ENCODE data around the gene ZBTB33. TPM values are rescaled to one million over a fixed set of nuclear protein-coding genes. Genes with fewer than 3 reads are reported as not detected.

The ZBTB33 gene
- total RNA-seq, 2 donors from 2014 or later = 19.0 to 19.2 TPM

DNA sequence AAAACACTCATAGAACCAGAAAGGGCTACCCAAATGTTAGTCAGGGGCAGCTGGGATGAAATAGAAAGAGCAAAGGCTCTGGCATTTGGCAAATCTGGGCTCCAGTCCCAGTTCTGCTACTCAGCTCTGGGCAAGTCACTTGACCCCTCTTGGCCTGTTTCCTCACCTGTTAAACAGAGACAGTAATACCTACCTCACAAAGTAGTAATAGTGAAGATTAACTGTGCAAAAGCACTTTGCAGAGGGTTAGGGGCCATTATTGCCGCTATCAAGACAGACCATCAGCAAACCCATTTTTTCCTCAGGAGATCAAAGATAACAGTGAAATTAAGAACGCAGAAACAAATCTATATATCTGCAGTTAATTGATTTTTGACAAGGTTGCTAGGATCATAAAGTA lies 20.6 kb downstream of the ZBTB33 start:
- DNase-seq = no peak
- Histone ChIP-seq H3K4me3 (ENCODE audit: low read length) (no peak overlapping the region), H3K9me3 (ENCODE audit: control insufficient read depth, low read length) (no peaks in the 10 kb centered on the region), H3K4me1 (ENCODE audit: control insufficient read depth, insufficient read depth, low read length) (no peaks in the 10 kb centered on the region), H3K36me3 (ENCODE audit: control insufficient read depth, insufficient read depth, low read length) (no peaks in the 10 kb centered on the region), H3K27ac (ENCODE audit: low read depth, low read length) (no peak overlapping the region), H3K9ac (ENCODE audit: extremely low read depth, low read length, poor library complexity, severe bottlenecking) (no peak overlapping the region), H3K27me3 (ENCODE audit: control insufficient read depth, insufficient read depth, low read length, poor library complexity, severe bottlenecking) (no peaks in the 10 kb centered on the region)
- WGBS, 2 experiments (ENCODE audit: insufficient coverage in 1 of 2, insufficient read length in 1 of 2) = 86% methylated on average over 2 of the region's 2 CpGs; no CpG with 5 or more reads in 1 of the 2 experiments
- H3K4me3 Mint-ChIP-seq = no peak overlapping the region
- H3K36me3 Mint-ChIP-seq (ENCODE audit: low read depth) = no peaks in the 10 kb centered on the region
- H3K9me3 Mint-ChIP-seq = peaks cover 54% of the 10 kb centered on the region
- H3K27me3 Mint-ChIP-seq (ENCODE audit: insufficient read depth) = peaks cover 3% of the 10 kb centered on the region
- peaks cover 16% of the 10 kb centered on the region for H3K4me1 Mint-ChIP-seq
- H3K27ac Mint-ChIP-seq = no peak overlapping the region
- TF ChIP-seq, protein P1, sequence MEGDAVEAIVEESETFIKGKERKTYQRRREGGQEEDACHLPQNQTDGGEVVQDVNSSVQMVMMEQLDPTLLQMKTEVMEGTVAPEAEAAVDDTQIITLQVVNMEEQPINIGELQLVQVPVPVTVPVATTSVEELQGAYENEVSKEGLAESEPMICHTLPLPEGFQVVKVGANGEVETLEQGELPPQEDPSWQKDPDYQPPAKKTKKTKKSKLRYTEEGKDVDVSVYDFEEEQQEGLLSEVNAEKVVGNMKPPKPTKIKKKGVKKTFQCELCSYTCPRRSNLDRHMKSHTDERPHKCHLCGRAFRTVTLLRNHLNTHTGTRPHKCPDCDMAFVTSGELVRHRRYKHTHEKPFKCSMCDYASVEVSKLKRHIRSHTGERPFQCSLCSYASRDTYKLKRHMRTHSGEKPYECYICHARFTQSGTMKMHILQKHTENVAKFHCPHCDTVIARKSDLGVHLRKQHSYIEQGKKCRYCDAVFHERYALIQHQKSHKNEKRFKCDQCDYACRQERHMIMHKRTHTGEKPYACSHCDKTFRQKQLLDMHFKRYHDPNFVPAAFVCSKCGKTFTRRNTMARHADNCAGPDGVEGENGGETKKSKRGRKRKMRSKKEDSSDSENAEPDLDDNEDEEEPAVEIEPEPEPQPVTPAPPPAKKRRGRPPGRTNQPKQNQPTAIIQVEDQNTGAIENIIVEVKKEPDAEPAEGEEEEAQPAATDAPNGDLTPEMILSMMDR (conservative IDR thresholded peaks at IDR 0.05) = no peak

DNA sequence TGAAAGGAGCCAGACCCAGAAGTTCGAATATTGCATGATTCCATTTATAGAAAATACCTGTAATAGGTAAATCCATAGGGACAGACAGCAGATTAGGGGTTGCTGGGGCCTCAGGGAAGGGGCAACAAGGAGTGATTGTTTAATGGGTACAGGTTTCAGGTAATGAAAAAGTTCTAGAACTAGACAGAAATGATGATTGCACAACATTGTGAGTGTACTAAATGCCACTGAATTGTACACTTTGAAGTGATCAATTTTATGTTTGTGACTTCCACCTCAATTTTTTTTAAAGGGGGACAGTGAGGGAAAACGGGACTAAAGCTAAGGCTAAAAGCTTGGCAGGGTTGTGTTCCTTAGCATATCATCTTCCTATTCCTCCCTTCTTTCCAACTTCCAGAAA lies 23.5 kb downstream of the ZBTB33 start:
- no peak for DNase-seq
- Histone ChIP-seq H3K4me1 (ENCODE audit: control insufficient read depth, insufficient read depth, low read length) (no peaks in the 10 kb centered on the region), H3K9me3 (ENCODE audit: control insufficient read depth, low read length) (no peaks in the 10 kb centered on the region), H3K27me3 (ENCODE audit: control insufficient read depth, insufficient read depth, low read length, poor library complexity, severe bottlenecking) (no peaks in the 10 kb centered on the region), H3K4me3 (ENCODE audit: low read length) (no peak overlapping the region), H3K27ac (ENCODE audit: low read depth, low read length) (no peak overlapping the region), H3K36me3 (ENCODE audit: control insufficient read depth, insufficient read depth, low read length) (no peaks in the 10 kb centered on the region), H3K9ac (ENCODE audit: extremely low read depth, low read length, poor library complexity, severe bottlenecking) (no peak overlapping the region)
- H3K9me3 Mint-ChIP-seq = peaks cover 54% of the 10 kb centered on the region
- H3K4me3 Mint-ChIP-seq = no peak overlapping the region
- H3K36me3 Mint-ChIP-seq (ENCODE audit: low read depth) = no peaks in the 10 kb centered on the region
- WGBS, 2 experiments (ENCODE audit: insufficient coverage in 1 of 2, insufficient read length in 1 of 2) = 83% methylated on average over 1 of the region's 2 CpGs; no CpG with 5 or more reads in 1 of the 2 experiments
- H3K27ac Mint-ChIP-seq = no peak overlapping the region
- H3K4me1 Mint-ChIP-seq = peaks cover 16% of the 10 kb centered on the region
- peaks cover 6% of the 10 kb centered on the region for H3K27me3 Mint-ChIP-seq (ENCODE audit: insufficient read depth)
- TF ChIP-seq, protein P1 (conservative IDR thresholded peaks at IDR 0.05) = no peak

DNA sequence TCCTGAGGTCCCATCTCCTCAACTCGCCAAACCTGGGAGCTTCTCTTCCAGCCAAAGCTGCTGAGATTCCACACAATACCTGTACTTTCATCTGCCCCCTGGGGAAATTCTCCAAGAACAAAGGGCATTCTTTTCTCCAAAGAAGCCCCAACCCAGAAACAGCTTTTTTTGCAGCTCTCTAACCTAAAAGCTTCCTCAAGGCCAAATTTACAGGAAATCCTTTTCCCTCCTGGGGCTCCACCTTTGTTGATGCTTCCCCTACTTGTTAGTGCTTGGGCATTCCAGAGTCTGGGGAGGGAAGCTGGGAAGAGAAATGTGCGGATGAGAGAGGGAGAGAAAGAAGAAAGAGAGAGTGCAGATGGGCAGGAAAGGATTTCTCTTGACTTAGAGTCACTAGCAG lies 24.3 kb downstream of the ZBTB33 start:
- no peaks in the 10 kb centered on the region for H3K36me3 ChIP-seq (ENCODE audit: control insufficient read depth, insufficient read depth, low read length)
- peaks cover 56% of the 10 kb centered on the region for H3K9me3 Mint-ChIP-seq
- WGBS, 2 experiments (ENCODE audit: insufficient coverage in 1 of 2, insufficient read length in 1 of 2) = 27% methylated on average over 2 of the region's 2 CpGs; no CpG with 5 or more reads in 1 of the 2 experiments
- no peaks in the 10 kb centered on the region for H3K9me3 ChIP-seq (ENCODE audit: control insufficient read depth, low read length)
- no peak overlapping the region for H3K9ac ChIP-seq (ENCODE audit: extremely low read depth, low read length, poor library complexity, severe bottlenecking)
- H3K27me3 Mint-ChIP-seq (ENCODE audit: insufficient read depth) = peaks cover 5% of the 10 kb centered on the region
- H3K4me1 ChIP-seq (ENCODE audit: control insufficient read depth, insufficient read depth, low read length) = no peaks in the 10 kb centered on the region
- no peaks in the 10 kb centered on the region for H3K27me3 ChIP-seq (ENCODE audit: control insufficient read depth, insufficient read depth, low read length, poor library complexity, severe bottlenecking)
- H3K4me3 ChIP-seq (ENCODE audit: low read length) = no peak overlapping the region
- H3K27ac Mint-ChIP-seq = peak overlapping the region; percentile 49
- peaks cover 12% of the 10 kb centered on the region for H3K4me1 Mint-ChIP-seq
- H3K27ac ChIP-seq (ENCODE audit: low read depth, low read length) = no peak overlapping the region
- DNase-seq = peak; percentile 61
- TF ChIP-seq, protein P1 (conservative IDR thresholded peaks at IDR 0.05) = no peak
- no peaks in the 10 kb centered on the region for H3K36me3 Mint-ChIP-seq (ENCODE audit: low read depth)
- no peak overlapping the region for H3K4me3 Mint-ChIP-seq
